NCI-H524 (cell line): ENCODE measurements around the gene TMEM270.

Experiments
- DNase-seq, 2 experiments: peaks; one replicate each; lab custom pipeline; 2025; lab: John Stamatoyannopoulos, UW

The TMEM270 gene

DNA sequence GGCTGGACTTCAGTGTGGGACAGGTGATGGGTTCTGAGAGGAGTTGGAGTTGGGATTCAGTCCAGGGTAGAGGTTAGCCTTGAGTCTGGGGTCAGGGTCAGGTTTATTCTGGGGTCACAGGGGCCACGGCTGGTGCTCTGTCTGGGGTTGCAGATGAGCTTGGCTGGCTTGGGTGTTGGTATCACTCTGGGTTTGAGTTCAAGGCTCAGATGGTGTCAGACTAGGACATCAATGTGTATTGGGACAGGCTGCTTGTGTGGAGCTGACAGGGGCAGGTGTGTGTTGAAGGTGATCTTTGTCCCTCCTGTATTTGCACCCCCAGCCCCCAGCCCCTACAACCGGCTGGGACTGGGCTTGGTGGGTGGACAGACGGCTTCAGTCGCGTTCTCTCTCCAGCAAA lies 26.8 kb downstream of the TMEM270 start:
- no peak for DNase-seq

DNA sequence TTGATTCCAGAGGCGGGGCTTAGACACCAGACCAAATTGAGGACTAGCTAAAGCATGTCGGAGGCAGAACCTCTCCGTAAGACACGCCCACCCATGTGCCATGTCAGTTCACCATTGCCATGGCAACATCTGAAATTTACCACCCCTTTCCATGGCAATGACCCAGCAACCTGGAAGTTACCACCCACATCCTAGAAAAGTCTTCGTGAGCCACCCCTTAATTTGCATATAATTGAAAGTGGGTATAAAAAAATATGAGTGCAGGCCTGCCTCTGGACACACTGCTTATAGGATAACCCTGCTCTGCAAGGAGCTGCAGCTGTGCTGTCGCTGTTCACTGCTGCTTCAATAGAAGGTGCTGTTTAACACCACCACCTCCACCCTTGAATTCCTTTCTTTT lies 28.0 kb downstream of the TMEM270 start:
- no peak for DNase-seq

GRCh38 chr7:73890555-73891147 lies 29.7 kb downstream of the TMEM270 start:
- DNase-seq: no peak

- DNase-seq: peak in 1 of 2 experiments; percentile 15
Measured at GRCh38 chr7:73891178-73891885, 30.4 kb downstream of the TMEM270 start.

DNA sequence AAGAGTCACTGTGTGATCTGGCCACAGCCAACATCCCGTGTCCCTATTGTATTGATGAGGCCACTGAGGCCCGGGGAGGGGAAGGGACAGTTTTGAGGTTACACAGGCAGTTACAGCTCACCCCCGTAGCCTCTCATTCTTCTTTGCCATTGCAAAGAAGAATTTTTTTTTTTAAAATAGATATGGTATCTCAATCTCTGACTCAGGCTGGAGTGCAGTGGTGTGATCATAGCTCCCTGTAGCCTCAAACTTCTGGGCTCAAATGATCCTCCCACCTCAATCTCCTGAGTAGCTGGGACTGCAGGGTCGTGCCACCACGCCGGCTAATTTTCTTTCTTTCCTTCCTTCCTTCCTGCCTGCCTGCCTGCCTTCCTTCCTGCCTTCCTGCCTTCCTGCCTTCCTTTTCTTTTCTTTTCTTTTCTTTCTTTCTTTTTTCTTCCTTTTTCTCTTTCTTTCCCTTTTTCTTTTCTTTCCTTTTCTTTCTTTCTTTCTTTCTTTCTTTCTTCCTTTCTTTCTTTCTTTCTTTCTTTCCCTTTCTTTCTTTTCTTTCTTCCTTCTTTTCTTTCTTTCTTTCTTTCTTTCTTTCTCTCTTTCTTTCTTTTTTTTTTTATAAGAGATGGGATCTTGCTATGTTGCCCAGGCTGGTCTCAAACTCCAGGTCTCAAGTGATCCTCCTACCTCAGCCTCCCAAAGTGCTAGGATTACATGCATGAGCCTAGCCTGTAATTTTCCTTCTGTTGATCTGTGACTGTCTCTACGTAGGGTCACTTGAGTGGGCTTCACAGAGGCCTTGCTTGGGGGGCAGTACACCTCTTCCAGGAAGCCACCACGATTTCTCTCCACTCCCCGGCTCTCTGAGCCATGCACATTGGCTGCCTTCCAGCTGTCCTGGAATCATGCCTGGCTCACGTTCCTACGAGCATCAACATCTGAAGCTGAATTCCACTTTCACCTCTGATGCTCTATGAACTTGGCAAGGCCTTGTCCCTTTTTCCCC lies 31.3 kb downstream of the TMEM270 start:
- DNase-seq: no peak

DNA sequence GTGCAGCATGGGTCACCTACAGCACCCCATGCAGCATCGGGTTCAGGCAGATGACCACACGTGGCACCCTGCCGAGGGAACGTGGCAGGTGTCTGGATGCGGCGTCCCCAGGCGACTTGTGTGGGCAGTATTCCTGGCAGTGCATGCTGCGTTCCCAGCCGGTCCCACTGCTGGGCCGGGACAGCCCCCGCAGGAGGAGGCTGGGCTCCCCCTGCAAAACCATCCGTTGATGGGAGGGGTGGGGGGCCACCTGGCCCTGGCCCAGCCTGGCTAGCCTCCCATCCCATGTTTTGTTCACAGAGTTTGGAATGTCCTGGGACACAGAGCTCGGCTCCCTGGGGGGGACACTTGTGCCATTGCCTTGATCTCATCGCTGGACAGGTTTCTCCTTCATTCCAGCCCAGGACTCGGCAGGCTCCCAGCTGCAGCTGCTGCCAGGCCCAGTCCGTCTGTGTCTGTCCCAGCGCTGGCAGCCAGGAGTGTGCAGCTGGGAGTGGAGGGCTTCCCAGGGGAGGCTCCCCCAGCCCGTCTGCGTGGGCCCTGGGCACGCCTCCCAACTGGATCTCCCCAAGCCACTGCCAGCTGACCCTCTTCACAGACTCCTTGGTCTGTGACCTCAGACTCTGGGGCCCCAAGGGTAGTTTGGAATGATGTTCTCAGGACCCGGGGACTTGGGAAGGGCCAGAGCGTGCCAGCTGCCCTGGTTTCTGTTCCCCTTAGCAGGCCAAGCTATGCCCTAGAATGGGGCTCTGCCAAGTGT lies 32.6 kb downstream of the TMEM270 start:
- DNase-seq: peak in 1 of 2 experiments; percentile 12

- DNase-seq: no peak
Measured at GRCh38 chr7:73894166-73894565, 33.2 kb downstream of the TMEM270 start.

DNA sequence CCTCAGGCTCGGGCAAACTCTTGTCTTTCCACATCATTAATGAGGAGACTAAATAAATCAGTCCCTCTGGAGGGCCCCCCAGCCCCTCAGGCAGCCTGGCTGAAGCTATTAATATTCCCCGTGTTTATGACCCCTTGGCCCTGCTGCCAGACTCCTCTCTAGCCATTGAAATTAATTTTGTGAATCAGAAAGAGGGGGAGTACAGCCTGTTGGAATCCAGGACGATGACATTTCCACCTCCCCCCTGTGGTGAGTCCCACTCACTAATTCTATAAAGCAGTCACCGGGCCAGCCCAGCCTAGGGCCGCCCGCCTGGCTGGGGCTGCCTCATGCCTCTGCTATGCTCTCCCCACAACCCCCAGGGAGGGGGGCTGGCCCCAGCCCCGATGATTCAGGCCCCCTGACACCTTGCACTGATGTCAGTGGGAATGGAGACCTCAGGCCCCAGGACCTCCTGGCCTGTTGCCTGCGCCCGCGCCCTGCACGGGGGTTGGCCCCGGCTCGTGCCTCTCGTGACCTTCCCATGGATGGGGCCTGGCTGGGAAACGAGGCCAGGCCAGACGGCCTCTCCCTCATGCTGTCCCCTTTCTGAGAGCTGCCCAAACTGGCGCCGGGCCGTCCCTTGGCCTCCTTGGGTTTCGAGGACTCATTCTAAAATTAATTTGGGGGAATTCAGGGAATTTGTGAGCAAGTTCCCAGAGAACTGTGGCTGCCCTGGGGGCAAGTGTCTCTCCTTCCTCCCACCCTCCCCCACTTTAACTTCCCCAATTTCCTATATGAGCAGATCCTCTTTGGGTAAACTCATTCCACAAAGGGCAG lies 34.0 kb downstream of the TMEM270 start:
- DNase-seq: no peak

GRCh38 chr7:73895626-73896025 lies 34.7 kb downstream of the TMEM270 start:
- no peak for DNase-seq

DNA sequence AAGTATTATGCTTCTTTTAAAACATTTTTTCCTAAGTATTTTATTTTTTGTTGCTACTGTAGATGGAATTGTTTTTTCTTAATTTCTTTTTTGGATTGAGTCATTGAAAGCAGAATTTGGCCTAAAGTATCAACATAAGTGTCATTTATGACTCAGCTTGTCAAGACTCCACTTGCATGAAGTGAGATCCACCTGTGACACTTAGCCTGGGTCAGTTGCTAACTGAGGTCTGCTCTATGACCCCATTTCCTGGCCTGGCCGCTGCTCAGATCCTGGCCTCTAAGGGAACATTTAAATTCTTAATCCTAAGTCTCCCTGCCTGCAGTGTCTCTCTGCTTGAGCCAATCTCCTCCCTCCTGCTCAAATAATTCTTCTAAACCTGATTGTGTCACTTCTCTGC lies 35.5 kb downstream of the TMEM270 start:
- DNase-seq: no peak

DNA sequence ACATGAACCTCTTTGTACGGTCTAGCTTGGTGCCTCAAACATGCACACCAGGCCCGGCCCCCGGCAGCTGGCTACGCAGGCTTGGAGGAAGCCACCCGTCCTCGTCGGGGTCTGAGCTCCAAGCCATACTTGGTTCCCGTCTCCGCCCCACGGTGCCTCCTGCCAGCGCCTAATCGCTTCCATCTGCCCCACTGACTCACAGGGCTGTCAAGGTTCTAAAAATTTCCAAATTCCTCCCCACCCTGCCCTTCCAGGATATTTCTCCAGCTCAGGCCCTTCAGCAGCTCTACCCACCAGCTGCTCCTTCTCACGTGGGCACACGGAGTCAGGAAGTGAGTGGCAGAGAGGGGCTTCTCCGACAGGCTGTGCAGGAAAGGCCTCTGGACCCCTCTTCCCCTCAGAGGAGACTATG lies 38.8 kb downstream of the TMEM270 start:
- peak; percentile 50 to 75 for DNase-seq

- DNase-seq: no peak
Measured at GRCh38 chr7:73900286-73900685, 39.3 kb downstream of the TMEM270 start.

DNA sequence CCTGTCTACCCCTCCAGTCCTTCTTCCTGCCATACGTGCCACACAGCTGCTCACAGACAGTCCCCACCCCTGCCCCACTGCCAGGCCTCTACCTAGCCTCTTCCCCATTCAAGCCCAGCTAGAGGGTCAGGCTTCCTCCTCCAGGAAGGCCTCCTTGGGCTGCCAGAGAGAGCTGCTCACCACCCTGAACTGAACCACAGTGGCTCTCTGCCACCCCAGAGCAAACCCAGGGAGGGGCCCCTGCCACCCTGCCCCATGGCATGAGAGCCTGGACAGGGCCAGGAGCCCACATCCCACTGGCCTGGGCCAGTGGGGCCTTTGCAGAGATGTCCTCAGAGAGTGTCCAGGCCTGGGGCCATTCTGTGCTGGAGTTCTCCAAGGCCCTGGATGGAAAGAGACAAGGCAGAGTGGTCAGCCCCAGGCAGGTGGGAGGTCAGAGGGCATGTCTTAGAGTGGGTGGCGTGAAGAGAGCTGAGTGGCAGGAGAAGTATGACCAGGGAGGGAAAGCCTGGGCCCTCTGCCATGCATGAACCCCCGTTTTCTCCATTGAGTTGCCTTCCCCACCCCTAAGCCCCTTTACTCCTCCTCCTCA lies 40.4 kb downstream of the TMEM270 start:
- DNase-seq: no peak

- DNase-seq: no peak
Measured at GRCh38 chr7:73901823-73902597, 41.1 kb downstream of the TMEM270 start.

DNA sequence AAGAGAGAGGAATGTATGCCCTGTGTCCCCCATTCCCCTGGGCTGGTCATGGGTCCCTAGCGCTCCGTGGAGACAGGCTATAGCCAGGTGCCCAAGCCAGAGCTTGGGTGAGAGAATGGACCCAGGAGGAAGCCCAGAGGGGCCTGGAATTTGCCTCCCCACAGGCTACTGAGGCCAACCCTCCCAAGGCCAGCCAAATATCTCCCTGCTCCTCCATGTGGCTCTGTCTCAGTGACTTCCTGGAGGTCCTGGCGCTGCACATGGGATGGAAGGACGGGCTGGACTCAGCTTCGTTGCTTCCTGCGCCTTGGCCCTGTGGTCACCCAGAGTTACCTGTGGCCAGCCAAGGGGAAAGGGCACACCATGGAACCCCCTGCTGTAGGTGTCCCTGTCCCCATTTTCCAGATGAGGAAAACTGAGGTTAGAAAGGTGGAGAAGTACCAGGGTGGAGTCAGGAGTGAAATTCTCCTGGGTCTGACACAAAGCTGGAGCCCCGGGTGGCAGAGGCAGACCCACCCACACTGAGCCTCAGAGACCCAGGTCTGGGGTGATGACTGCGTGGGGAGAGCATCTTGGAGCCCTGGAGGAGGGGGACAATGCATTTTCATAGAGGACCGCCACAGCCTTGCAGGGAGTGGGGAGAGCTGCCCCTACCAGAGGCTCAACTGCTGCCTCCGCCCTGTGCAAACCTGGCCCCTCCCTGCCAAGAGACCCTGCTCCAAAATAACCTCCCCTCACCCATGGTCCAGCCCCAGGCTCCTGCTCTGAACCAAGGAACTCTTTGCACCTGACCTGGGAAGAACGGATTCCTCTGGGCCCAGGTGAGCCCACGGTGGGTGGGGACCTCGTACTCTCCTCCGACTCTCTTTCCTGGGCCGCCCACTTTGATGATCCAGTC lies 42.6 kb downstream of the TMEM270 start:
- no peak for DNase-seq

DNA sequence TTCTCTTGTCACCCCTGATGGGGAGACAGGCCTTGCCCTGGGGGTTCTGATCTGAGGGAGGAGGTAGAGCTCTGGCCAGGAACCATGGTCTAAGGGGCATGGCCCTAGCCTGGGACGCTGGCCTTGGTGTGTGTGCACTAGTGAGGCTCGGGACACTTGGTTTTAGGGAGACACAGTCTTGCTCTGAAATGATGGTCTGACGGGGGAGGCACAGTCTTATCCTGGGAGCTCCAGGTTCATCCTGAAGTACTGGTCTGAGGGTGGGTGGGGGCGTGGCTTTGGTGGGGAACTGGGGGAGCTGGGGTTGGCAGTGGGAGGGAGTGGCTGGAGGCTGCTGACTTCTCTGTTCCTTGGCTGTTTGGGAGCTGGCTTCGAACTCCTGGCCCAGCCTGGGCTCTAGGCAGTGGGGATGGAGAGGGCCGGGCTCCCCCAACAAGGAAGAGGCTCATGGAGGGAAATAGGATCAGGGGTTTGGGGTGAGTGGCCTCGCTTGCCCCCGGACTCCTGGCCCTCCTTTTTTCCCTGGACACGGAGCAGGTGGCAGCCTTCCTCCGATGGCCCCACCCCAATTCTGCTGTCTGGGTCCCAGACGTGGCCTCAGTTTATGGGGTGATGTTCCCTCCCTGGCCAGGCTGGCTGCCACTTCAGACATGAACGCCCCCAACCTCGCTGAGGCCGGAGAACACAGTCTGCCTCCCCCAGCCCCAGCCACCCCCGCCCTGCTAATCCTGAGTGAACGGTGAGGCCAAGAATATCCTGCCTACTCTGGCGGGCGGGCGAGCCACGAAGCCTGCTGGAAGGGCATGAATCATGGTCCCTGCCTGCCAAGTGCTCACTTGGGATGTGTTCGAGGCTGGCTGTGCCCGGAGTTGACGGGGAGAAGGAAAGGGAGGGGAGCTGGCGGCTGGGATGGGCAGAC lies 43.5 kb downstream of the TMEM270 start:
- no peak for DNase-seq

- peak in 1 of 2 experiments; percentile 42 for DNase-seq
Measured at GRCh38 chr7:73905360-73905759, 44.4 kb downstream of the TMEM270 start.

DNA sequence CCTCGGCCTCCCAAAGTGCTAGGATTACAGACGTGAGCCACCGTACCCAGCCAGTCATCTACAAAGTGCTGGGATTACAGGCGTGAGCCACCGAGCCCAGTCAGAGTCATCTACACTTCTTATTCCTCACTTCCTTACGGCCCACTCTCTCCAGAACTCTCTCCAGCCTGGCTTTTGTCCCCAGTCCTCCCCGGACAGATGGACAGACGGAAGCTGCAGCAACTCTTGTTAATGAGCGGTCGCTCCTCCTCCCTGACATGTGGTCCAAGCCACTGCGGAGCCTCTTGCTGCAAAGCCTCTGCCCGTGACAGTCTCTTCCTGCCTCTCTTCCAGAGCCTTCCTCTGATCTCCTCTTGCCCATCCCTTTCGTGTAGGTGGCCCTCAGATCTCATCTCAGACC lies 45.9 kb downstream of the TMEM270 start:
- peak in 1 of 2 experiments; percentile 6 for DNase-seq
